Measurements from ENCODE around the gene MYO1F.
"Not testable (repeated sequence)": the region's sequence is repeated elsewhere in the genome, so short reads cannot be mapped to it uniquely, and the experiment has no call there.

The MYO1F gene

GRCh38 chr19:8577247-8577646 is at the start of gene MYO1F:
Gene MYO1F (minus strand): TSS chr19:8577442. CDS start chr19:8577309, 133 bp downstream.
- DNase-seq (ENCODE audit: low spot score in 2 of 2), result no peak
- ATAC-seq, result no peak
- H3K9me3 Mint-ChIP-seq, result no peaks in the 10 kb centered on the region
- peaks cover 31% of the 10 kb centered on the region for H3K36me3 Mint-ChIP-seq
- peaks cover 63% of the 10 kb centered on the region for H3K4me1 Mint-ChIP-seq
- H3K27ac Mint-ChIP-seq, result peak within 1 kb of the TSS; percentile 87
- peak within 1 kb of the TSS; percentile 76 for H3K4me3 Mint-ChIP-seq

DNA sequence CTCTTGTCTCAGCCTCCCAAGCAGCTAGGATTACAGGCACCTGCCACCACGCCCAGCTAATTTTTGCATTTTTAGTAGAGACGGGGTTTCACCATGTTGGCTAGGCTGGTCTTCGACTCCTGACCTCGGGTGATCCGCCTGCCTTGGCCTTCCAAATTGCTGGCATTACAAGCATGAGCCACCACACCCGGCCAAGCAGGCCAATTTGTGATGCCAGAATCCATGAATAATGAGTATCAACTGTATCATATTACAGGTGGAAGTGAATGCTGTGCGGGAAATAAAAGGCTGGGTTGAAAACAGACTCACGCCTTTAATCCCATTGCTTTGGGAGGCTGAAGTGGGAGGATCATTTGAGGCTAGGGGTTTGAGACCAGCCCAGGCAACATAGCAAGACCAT is 49.6 kb upstream of the MYO1F start:
- H3K36me3 Mint-ChIP-seq, result no peaks in the 10 kb centered on the region
- DNase-seq (ENCODE audit: low spot score in 2 of 2), result no peak
- no peak for ATAC-seq
- H3K9me3 Mint-ChIP-seq, result no peaks in the 10 kb centered on the region
- no peaks in the 10 kb centered on the region for H3K4me1 Mint-ChIP-seq
- H3K4me3 Mint-ChIP-seq, result no peak overlapping the region
- no peak overlapping the region for H3K27ac Mint-ChIP-seq

- DNase-seq (ENCODE audit: low spot score in 2 of 2); H3K4me3 Mint-ChIP-seq; H3K27ac Mint-ChIP-seq; H3K9me3 Mint-ChIP-seq; ATAC-seq; H3K36me3 Mint-ChIP-seq; H3K4me1 Mint-ChIP-seq: not testable (repeated sequence)
Observed at GRCh38 chr19:8622886-8623285, 45.6 kb upstream of the MYO1F start.

DNA sequence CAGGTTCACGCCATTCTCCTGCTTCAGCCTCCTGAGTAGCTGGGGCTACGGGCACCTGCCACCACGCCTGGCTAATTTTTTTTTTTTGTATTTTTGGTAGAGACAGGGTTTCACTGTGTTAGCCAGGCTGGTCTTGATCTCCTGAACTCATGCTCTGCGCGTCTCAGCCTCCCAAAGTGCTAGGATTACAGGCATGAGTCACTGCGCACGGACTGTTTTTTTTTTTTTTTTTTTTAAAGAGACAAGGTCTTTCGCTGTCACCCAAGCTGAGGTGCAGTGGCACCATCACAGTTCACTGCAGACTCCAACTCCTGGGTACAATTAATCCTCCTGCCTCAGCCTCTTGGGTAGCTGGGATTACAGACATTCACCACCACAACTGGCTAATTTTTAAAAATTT is 41.5 kb upstream of the MYO1F start:
- no peaks in the 10 kb centered on the region for H3K9me3 Mint-ChIP-seq
- no peak overlapping the region for H3K27ac Mint-ChIP-seq
- DNase-seq (ENCODE audit: low spot score in 2 of 2) (no peak), ATAC-seq (no peak)
- H3K4me1 Mint-ChIP-seq, result peaks cover 8% of the 10 kb centered on the region
- no peak overlapping the region for H3K4me3 Mint-ChIP-seq
- no peaks in the 10 kb centered on the region for H3K36me3 Mint-ChIP-seq

GRCh38 chr19:8617984-8618383 is 40.7 kb upstream of the MYO1F start:
- DNase-seq (ENCODE audit: low spot score in 2 of 2), result no peak
- Mint-ChIP-seq H3K4me1 (peaks cover 10% of the 10 kb centered on the region), H3K27ac (no peak overlapping the region), H3K9me3 (no peaks in the 10 kb centered on the region), H3K36me3 (no peaks in the 10 kb centered on the region), H3K4me3 (no peak overlapping the region)
- ATAC-seq, result no peak

DNA sequence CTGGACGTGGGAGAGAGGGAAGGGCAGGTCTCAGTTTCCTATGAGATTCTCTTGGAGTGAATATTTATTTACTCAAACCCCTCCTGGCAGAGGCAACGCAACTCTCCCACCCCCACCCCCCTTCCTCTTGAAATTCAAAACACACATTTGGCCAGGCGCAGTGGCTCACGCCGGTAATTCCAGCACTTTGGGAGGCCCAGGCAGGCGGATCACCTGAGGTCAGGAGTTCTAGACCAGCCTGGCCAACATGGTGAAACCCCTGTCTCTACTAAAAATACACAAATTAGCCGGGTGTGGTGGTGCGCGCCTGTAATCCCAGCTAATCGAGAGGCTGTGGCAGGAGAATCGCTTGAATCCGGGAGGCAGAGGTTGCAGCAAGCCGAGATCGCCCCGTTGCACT is 40.1 kb upstream of the MYO1F start:
- not testable (repeated sequence) for DNase-seq (ENCODE audit: low spot score in 2 of 2); ATAC-seq; H3K9me3 Mint-ChIP-seq; H3K36me3 Mint-ChIP-seq; H3K4me3 Mint-ChIP-seq; H3K27ac Mint-ChIP-seq
- peaks cover 17% of the 10 kb centered on the region for H3K4me1 Mint-ChIP-seq

DNA sequence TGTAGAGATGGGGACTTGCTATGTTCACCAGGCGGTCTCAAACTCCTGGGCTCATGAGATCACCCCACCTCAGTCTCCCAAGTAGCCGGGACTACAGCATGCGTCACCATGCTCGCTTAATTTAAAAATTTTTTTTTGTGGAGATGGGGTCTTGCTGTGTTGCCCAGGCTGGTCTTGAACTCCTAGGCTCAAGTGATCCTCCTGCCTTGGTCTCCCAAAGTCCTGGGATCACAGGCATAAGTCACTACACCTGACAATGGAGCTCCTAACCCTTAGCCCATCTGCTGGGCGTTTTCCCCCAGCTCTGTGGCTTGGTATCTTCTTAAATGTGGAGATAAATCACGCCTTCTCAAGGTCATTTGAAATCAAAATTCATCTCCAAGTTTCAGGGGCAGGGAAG is 39.6 kb upstream of the MYO1F start:
- Mint-ChIP-seq H3K36me3 (no peaks in the 10 kb centered on the region), H3K27ac (no peak overlapping the region)
- DNase-seq (ENCODE audit: low spot score in 2 of 2), result no peak

DNA sequence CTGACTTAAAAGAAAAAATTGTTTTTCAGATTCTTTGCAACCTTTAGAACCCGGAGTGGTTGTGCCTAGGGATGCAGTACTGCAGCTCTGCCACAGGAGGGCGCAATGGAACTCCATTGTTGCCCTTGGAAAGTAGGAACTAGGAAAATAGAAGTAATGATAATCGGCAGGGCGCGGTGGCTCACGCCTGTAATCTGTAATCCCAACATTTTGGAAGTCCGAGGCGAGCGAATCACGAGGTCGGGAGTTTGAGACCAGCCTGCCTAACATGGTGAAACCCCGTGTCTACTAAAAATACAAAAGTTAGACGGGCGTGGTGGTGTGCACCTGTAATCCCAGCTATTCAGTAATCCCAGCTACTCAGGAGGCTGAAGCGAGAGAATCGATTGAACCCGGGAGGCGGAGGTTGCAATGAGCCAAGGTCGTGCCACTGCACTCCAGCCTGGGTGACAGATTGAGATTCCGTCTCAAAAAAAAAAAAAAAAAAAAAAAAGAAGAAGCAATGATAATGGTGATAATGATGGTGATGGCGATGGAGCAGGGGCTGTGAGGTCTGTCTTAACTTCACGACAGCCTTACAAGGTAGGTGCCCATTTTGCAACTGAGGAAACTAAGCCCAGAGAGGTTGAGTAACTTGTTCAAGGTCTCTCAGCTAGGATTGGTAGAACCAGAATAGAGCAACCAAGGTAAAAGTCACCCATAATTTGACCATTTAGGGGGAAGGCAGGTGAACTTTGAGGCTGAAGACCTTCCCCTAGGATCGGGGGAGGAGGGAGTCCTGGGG is 38.8 kb upstream of the MYO1F start:
- no peaks in the 10 kb centered on the region for H3K9me3 Mint-ChIP-seq

More for the DNA sequence above, 39.6 kb upstream of the MYO1F start:
- no peak for ATAC-seq
- no peaks in the 10 kb centered on the region for H3K9me3 Mint-ChIP-seq
- no peak overlapping the region for H3K4me3 Mint-ChIP-seq
- H3K4me1 Mint-ChIP-seq, result peaks cover 21% of the 10 kb centered on the region

GRCh38 chr19:8615024-8615423 is 37.8 kb upstream of the MYO1F start:
- DNase-seq (ENCODE audit: low spot score in 2 of 2) (no peak), ATAC-seq (no peak)
- no peaks in the 10 kb centered on the region for H3K9me3 Mint-ChIP-seq
- H3K27ac Mint-ChIP-seq, result no peak overlapping the region
- H3K4me3 Mint-ChIP-seq, result no peak overlapping the region
- no peaks in the 10 kb centered on the region for H3K36me3 Mint-ChIP-seq
- peaks cover 27% of the 10 kb centered on the region for H3K4me1 Mint-ChIP-seq

More for the DNA sequence above, 38.8 kb upstream of the MYO1F start:
- H3K4me3 Mint-ChIP-seq, result no peak overlapping the region
- H3K36me3 Mint-ChIP-seq, result no peaks in the 10 kb centered on the region
- no peak for ATAC-seq
- H3K4me1 Mint-ChIP-seq, result peaks cover 21% of the 10 kb centered on the region
- H3K27ac Mint-ChIP-seq, result no peak overlapping the region
- peak; percentile 52 to 79 for DNase-seq (ENCODE audit: low spot score in 2 of 2)

- H3K4me3 Mint-ChIP-seq, result no peak overlapping the region
- peaks cover 32% of the 10 kb centered on the region for H3K4me1 Mint-ChIP-seq
- H3K9me3 Mint-ChIP-seq, result no peaks in the 10 kb centered on the region
- H3K27ac Mint-ChIP-seq, result no peak overlapping the region
- no peak for ATAC-seq
- no peak for DNase-seq (ENCODE audit: low spot score in 2 of 2)
- H3K36me3 Mint-ChIP-seq, result no peaks in the 10 kb centered on the region
Observed at GRCh38 chr19:8614455-8614854, 37.2 kb upstream of the MYO1F start.

- H3K36me3 Mint-ChIP-seq, result peaks cover 2% of the 10 kb centered on the region
- ATAC-seq (peak; percentile 19), DNase-seq (ENCODE audit: low spot score in 2 of 2) (no peak)
- H3K9me3 Mint-ChIP-seq, result no peaks in the 10 kb centered on the region
- H3K4me3 Mint-ChIP-seq, result peak overlapping the region; percentile 46
- peaks cover 47% of the 10 kb centered on the region for H3K4me1 Mint-ChIP-seq
- no peak overlapping the region for H3K27ac Mint-ChIP-seq
Observed at GRCh38 chr19:8612807-8613171, 35.5 kb upstream of the MYO1F start.

- Mint-ChIP-seq H3K4me3 (peak overlapping the region; percentile 46), H3K4me1 (peaks cover 50% of the 10 kb centered on the region), H3K36me3 (peaks cover 5% of the 10 kb centered on the region), H3K9me3 (no peaks in the 10 kb centered on the region), H3K27ac (no peak overlapping the region)
- DNase-seq (ENCODE audit: low spot score in 2 of 2) (no peak), ATAC-seq (peak; percentile 33)
Observed at GRCh38 chr19:8611877-8612806, 34.9 kb upstream of the MYO1F start.

- no peak for DNase-seq (ENCODE audit: low spot score in 2 of 2)
- Mint-ChIP-seq H3K27ac (no peak overlapping the region), H3K9me3 (no peaks in the 10 kb centered on the region), H3K4me1 (peaks cover 56% of the 10 kb centered on the region), H3K36me3 (peaks cover 5% of the 10 kb centered on the region), H3K4me3 (peak overlapping the region; percentile 46)
- ATAC-seq, result no peak
Observed at GRCh38 chr19:8611391-8611876, 34.2 kb upstream of the MYO1F start.

DNA sequence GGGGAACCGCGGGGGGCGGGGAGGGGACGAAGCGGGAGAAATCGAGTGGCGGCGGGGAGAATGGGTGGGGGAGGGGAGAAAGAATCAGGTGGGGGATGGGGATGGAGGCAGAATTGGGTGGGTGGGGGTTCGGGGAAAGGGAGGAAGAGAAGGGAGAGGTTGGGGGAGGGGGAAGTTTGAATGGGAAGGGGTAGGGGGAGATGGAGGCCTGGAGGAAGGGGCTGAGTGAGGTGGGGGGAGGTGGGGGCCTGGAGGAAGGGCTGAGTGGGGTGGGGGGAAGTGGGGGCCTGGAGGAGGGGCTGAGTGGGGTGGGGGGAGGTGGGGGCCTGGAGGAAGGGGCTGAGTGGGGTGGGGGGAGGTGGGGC is 33.7 kb upstream of the MYO1F start:
- Mint-ChIP-seq H3K36me3 (peaks cover 5% of the 10 kb centered on the region), H3K9me3 (no peaks in the 10 kb centered on the region), H3K27ac (no peak overlapping the region), H3K4me1 (peaks cover 56% of the 10 kb centered on the region), H3K4me3 (peak overlapping the region; percentile 46)
- DNase-seq (ENCODE audit: low spot score in 2 of 2), result no peak
- ATAC-seq, result no peak

GRCh38 chr19:8610041-8610935 is 33.0 kb upstream of the MYO1F start, which contains the start of gene ADAMTS10:
Gene ADAMTS10 (minus strand): TSS chr19:8610715. CDS start chr19:8605710, 5,005 bp downstream.
- no peak for DNase-seq (ENCODE audit: low spot score in 2 of 2)
- Mint-ChIP-seq H3K4me1 (peaks cover 51% of the 10 kb centered on the region), H3K27ac (peak within 1 kb of the TSS; percentile 88)

More at GRCh38 chr19:8610041-8610935, 33.0 kb upstream of the MYO1F start, which contains the start of gene ADAMTS10:
- H3K36me3 Mint-ChIP-seq, result peaks cover 5% of the 10 kb centered on the region
- H3K9me3 Mint-ChIP-seq, result no peaks in the 10 kb centered on the region
- ATAC-seq, result peak; percentile 59
- H3K4me3 Mint-ChIP-seq, result peak within 1 kb of the TSS; percentile 89
